ENCODE results near the gene VEGFC.

Gene VEGFC

DNA sequence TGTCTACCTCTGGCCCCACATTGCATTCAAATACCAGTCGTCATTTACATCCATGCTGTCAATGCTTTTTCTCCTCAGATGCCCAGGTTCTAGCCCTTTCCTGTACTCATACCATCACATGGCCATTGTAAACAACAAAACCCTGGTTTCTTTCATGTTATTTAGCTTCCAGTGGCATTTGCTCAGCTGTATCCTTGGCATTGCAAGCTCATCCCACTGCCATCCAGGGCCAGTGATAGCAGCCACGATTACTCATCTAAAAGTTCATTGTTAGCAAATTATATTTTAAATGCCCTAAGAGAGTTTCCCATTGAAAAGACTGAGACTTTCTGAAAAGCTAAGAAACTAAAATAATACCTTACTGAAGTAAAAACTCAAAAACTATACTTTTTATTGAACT is 34.0 kb downstream of the VEGFC start:
- no peak for DNase-seq

DNA sequence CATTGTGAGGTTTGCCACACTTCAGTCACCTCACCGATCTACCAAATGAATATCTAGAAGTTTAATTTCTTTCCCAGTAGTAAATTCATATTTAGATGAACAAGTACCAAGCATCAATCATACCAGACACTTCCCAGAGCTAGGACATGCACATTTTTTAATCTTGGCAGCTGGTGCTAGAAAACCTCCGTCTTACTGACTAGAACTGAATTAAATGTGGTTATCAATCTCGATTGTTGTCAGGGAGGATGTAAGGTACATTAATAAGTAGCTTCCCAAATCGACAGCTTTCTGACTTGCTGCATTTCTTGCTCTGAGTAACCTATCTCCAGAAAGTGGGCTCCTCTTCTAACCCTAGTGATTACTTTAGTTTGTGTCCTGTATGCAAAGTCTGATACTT is 34.4 kb downstream of the VEGFC start:
- DNase-seq: no peak

DNA sequence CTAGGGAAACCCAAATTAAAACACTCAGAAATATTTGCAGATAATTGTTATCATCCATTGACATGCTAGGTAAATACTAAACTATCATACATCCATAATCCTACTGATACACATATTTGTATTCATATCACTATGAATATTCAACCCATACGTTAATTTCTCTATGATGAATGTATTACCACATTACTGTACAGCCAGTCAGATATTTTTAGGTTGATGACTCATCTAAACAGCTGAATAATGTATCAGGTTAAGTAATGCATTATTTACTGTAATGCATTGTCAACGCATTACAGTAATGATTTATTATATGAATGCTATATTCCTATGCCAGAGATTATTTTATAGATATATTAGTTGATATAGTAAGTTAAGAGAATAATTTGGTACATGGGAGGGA is 37.1 kb downstream of the VEGFC start:
- DNase-seq: no peak

DNA sequence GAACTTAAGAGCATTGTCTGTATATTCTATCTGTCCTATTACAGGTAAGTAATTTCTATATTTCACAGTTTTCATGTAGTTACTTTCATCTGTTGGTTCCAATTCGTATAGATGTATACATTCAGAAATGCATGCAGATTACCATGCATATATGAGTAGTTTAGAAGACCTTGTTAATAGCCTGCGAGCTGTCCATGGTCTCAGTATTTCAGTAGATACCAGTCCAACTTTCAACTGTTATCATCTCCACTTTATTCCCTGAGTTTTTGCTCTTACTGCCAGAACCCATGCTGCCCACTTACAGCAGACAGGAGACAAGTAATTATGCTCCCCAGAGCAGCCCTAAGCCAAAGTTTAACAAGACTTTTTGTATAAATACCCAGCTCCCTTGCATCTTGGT is 37.7 kb downstream of the VEGFC start:
- DNase-seq: no peak

DNA sequence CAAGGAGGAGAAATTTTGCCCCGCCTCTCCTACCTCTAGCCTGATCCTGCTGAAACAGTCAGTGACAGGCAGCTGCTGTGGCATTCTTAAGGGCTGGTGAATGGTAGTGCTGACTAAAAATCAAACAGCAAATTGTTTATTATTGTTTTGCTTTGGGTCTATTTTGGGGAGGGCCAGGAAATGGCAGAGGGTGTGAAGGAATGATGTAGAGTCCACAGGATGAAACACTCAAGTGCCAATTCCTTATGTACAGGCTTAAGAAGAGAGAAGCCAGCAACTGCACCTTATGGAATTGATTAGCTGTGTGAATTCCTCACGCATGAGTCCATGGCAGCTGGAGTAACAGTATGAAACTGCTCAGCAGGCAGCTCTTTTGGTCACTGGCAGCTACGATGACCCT is 39.7 kb downstream of the VEGFC start:
- DNase-seq: no peak

DNA sequence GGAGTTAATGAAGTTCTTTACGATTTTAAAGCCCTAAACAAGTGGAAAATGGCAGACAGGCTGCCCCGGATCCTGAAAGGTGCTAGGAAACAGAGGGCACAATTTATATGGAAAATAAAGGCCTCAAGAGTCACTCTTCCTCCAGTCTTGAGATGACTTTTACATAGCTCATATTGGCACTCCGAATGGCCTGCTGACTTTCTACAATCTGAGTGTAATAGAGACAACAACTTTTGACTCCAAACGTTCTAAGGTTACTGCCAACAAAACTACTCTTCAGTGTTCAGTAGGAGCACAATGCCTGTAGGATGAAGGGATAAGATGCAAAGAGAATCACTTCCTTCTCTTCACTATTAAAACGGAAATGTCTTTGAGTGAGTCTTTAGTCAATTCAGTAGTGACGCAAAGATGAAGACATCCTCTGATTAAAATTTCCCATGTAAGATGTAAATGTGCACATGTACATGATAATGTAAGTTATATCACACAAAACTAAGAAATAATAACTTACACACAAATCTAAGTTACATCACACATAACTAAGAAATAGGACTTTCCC is 40.5 kb downstream of the VEGFC start:
- no peak for DNase-seq

DNA sequence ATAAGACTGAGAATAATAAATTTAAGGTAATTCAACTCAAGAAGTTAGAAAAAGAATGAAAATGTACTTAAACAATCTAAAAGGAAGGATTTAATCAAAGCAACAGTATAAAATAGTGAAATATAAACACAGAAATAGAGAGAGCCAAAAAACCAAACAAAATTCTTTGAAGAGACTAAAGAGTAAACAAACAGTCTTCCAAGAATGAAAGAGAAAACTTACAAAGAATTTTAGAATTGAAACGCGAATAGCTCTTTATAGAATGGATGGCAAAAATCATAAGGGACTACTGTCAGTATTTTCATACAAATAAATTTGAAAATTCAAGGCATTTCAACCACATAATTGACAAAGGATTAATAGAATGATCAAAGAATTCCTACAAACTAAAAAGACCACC is 41.7 kb downstream of the VEGFC start:
- DNase-seq: no peak

DNA sequence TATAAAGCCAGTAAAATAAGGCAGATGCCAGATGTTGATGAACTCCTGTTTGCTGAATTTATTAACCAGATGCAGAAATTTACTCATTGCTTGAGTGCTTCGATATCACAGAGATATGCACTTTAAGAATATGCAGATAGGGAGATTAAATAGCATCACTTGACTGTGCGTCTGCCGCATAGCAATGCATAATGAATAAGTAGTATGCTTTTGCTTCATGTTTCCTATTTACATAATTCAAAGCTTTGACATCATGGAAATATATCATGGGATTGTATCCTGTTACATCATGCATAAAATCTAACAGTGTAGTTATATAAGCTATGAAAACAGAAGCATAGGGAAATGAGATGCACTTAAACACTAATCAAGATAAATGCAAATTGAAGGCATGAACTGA is 45.9 kb downstream of the VEGFC start:
- no peak for DNase-seq

DNA sequence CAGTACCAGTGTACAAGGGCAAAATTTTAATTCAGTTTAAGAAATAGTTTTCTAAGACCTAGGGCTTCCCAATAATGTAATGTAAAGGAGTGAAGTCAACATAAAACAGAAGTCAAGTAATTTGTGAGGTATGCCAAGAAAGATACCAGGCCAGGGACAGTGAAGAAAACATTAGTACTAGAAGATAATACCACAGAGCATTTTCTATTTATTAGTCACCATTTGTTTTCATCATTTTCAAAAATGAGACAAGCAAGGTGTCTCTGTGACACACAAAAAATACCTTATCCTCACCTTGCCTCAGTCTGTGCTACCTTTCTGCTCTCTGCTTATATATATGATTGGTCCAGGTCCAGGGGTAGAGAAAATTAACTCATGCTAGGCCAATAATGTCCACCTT is 46.8 kb downstream of the VEGFC start:
- no peak for DNase-seq

DNA sequence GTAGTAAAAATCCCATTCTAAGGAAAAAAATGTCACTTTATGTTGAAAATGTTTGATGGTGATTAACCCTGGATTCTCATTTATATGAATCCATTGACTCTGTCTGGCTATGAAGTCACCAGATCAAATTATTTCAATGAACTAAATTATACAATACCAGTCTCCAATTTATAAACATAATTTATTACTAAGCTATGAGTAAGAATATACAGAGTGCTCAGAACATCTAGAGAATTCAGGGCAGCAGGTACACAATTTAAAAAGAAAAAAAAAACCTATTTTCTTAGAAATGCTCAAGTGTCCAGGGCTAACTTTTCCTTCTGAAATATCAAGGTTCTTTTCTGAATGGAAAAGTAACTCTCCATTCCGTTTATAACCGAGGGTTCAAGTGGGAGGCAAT is 48.6 kb downstream of the VEGFC start:
- no peak for DNase-seq

DNA sequence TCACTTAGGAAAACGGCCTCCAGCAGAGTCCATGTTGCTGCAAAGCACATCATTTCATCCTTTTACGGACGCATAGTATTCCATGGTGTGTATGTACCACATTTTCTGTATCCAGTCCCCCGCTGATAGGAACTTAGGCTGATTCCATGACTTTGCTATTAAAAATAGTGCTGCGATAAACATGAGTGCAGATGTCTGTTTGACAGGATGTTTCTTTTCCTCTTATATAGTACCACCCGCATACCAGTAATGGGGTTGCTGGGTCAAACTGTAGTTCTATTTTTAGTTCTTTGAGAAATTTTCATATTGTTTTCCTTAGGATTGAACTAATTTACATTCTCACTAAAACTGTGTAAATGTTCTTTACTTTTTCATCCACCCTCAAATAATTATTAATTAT is 50.5 kb downstream of the VEGFC start:
- no peak for DNase-seq

DNA sequence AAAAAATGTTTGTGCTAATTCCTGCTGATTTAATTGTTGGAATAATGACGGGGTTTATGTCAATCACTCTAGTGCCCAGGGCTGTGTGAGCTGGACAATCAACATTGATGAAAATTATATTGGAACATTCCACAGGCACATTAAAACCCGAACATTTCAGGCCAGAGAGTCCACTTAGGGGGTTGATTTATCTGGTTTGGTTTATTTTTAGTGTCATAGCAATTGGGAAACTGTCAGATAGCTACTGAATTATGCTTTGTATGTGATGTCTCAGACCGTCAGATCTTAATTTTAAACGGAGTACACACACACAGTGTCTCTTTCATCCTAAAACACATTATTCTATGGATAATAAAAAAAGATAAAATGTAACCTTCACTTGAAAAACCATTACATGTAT is 51.5 kb downstream of the VEGFC start:
- DNase-seq: no peak

DNA sequence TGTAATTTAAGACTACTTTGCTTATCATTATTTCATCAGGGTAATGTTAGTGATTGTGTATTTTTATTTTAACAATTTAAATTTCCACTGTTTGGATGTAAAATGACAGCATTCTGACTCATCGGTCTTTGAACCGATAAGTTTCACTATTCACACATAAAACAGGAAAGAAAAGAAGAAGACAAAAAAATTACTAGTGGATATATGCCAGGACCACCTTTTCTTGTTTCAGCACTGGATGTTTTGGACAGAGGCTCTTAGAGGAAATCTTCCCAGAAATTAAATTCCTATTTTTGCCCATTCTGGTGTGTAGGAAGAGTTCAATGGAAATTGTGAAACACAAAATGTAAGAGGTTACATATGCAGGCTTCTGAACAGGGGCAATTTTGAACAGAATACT is 57.4 kb downstream of the VEGFC start:
- no peak for DNase-seq

DNA sequence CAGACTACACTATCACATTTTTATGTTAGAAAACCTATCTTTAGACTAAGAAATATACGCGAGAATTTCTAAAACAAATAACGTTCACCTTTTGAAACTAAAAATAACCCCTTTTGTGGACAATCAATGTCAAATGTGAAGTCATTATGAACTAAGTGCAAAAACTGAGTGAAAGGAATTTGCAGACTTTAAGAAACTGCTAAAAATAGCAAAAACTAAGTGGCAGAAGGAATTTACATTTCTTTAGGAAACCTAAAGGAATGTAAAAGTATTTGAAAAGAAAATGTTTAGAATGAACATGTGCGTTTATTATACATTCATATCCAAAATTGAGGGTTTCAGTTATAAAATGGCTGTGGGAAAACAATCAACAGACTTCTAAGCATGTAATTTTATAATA is 58.3 kb downstream of the VEGFC start:
- DNase-seq: no peak

DNA sequence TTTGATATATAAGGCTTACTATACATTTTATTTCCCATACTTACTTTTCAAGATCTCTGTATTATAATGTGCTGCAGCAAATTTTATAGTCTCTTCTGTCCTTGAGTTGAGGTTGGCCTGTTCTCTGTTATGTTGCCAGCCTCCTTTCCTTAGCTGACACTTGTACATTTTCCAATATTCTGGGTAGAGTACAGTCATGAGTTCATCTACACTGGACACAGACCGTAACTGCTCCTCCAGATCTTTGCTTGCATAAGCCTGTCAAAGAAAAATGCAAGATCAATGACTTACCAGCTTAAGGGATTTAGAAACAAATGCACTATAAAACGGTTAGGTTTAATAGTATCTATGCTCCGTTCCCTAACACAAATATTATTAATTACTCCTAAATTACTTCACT is 63.2 kb downstream of the VEGFC start:
- DNase-seq: no peak

DNA sequence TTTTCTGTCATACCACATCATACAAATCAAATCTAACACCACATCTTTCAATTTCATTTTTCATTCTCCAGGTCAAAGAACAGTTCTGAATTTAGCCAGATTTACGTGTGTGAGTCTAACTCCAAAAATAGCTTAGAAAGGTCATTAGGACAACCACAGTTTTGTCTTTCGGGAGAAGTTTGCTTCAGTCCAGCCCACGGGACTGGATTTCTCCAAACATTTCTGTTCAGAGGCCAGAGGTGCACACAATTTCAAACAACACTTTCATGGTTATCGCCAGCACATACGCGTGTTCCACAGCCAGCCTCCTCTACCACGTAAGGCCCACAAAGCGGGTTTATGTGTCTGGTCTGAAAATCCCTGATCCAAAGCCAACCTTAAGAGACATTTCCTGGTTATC is 65.9 kb downstream of the VEGFC start:
- DNase-seq: no peak

DNA sequence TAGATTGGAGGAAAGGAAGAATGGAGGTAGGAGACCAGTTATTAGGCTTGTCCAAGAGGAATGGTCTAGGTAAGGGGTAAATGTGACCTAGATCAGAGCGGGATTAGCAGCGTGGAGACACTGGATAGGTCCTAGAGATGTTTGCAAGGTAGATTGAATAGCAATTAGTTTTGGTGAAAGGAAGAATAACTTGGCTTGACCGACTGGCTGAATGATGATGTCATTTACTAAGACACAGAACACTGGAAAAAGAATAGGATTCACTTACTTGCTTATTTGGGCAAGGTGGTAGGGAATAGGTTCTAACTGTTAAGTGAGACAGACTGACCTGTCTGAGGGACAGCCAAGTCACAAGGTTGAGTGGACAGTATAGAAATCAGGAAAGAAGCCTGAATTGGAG is 71.3 kb downstream of the VEGFC start:
- DNase-seq: no peak

DNA sequence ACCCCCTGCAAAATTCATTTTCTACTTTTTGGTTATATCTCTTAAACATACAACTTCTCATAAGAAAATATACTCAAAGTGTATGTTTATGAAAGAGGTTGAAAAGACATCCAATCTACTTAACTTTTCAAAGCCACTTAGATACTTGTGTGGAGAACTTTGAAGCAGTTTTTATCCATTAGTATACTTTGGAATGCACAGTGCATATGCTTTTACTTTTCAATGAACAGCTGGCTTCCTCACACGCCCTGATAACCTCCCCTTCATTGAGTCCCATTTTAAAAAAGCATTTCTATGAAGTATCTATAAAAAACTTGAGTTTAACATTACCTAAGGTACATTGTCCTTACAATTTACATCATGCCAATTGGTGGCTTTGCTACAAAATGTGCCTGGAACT is 73.8 kb downstream of the VEGFC start:
- no peak for DNase-seq

DNA sequence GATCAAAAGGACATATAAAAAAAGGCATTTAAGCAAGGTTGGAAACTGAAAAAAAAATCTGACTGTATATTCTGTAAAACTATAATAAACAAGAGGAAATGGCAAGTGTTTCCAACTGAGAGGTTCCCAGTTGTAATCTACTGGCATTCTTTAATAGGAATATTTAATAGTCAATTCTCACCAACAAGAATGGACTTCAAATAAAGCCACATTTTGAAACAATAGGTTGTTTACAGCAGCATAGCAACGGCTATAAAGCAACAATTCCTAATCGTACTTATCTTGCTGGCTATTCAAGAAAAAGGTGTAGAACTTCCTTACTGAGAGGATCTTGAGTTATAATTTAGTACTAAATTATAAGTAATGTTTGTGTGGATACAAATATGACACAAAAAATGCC is 75.5 kb downstream of the VEGFC start:
- no peak for DNase-seq

DNA sequence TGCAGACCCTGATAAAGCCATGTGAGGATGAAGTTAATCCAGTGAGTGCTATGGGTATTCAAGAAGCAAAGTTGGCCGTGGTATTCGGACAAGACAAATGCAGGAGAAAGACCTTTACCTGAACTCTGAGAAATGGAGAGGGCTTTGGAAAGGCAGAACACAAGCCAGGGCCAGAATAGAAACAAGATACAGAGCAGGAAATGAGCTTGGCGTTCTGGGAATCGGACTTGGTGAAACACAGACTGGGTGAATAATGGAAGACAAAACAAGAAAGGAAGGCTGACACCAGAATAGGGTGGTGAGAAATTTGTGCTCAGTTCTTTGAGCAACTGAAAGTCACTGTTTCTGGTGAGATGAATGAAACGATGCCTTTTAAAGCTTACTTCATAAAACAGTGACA is 83.3 kb downstream of the VEGFC start:
- no peak for DNase-seq

DNA sequence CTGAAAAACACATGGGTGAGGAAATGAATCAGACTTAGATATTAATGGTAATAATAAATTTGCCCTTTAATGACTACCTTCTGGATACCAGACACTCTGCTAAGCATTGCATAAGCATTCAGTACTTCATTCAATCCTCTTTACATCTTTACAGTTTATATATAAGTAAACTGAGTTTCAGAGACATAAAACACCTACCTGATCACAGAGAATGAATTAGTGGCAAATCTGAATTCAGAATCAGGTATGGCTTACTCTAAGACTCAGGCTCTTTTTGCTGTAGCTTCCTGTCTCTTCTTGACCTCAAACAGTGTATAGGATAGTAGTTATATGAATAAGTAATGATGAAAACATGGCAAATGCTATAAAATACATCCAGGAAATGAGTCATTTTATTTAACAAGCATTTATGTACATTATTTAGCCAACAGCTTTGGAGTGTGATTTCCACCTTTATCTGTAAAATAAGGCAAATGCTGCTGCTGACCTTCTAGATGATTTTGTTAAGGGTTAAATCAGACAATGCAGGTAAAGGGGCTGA is 83.9 kb downstream of the VEGFC start:
- no peak for DNase-seq

DNA sequence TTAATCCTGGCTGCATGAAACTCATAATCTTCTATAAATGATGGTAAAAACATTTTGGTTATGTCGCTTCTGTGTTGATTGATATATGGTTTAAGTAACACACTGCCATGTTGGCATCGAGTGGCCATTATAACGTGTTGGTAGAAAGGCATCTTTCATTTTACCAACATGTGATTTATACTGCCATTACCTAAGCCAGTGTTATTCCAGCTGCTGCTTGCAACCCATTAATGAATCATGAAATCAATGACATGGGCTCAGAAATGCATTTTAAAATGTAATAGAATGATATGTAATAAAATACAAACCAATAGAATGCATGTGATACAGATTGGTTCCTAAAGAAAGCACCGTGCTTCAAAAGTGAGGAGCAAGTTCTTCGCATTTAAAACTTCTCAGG is 102.0 kb downstream of the VEGFC start:
- no peak for DNase-seq

DNA sequence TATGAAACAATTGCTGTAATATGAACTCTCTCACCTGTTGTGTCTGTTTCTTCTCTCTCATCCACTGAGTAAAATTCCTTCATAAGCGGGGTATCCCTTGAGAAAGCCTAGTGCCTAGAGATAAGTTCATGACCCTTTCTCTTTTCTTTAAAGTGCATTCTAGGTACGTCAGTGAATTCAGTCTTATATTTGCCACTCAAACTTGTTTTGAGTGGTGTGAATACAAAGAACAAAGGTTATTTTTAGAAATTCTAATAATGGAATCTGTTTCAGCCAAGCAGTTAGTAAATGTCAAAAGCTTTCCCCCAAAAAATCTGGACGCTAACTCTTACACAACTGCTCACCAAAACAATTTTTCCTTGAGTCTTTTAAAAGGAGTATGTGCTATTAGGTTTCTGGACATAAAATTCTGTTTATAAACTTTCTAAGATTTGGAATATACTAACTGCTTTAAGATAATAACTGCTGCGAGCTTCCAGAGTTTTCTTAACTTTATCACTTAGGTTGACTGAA is 112.0 kb downstream of the VEGFC start:
- DNase-seq: no peak

DNA sequence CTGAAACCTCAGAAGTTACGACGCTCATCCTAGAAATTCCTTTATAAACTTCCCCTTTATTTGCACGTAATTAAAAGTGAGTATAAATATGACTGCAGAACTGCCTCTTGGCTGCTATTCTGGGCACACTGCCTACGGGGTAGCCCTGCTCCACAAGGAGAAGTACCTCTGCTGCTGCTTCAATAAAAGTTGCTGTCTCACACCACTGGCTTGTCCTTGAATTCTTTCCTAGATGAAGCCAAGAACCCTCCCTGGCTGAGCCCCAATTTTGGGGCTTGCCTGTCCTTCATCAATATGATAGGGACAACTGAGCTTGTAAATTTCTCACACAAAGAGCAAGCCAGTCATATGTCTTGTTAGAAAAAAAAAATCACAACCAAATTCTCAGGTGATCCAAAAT is 115.8 kb downstream of the VEGFC start:
- no peak for DNase-seq

DNA sequence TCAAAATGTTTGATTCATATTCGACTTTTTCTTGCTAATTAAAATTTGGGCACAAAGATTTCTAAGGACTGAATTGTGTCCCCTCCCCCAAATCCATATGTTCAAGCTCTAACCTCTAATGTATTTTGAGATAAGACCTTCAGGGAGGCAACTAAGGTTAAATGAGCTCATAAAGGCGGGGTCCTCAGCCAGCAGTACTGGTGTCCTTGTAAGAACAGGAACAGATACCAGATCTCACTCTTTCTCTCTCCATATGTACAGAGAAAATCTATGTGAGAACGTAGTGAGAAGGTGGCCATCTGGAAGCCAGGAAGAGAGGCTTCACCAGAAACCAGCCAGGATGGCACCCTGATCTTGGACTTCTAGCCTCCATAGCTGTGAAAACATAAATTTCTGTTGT is 116.9 kb downstream of the VEGFC start:
- no peak for DNase-seq

DNA sequence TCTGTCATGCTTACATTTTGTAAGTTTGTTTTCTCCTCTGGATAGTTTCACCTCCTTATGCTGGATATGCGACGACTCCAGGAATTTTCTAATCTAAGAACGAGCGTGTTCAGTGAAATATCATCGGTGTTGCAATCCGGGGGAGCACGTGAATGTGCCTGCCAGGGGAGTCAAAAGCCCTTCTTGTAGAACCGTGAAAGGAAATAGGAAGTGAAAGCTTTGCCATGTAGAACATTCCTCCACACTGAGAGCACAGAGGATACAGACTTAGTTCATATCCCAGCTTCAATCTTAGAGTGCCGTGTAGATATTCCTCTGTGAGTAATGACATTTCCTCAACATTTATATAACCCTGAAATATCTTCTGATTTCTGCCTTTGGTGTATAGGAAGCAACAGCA is 121.2 kb downstream of the VEGFC start:
- no peak for DNase-seq

All from stimulated activated CD4-positive, alpha-beta T cell treated with anti-CD3 and anti-CD28 coated beads, Interleukin-1b, Interleukin-23, amount 100 ng/mL, for 48 hours (primary cell).